HL-60/S4 treated with retinoic acid at 250 ng/mL for 4 days and 3 days (cell line): ENCODE data around the gene SNRNP35.
"Not testable (repeated sequence)": the region's sequence is repeated elsewhere in the genome, so short reads cannot be mapped to it uniquely, and the experiment has no call there.

Source experiments
- in situ Hi-C: fragments of 300-500 bp; cut with MboI; formaldehyde crosslinking; loops from 2 replicates; pipeline ENCODE4 v1.7.0; 2022; ENCODE audit warnings: low sequenced_read_pairs

The SNRNP35 gene

GRCh38 chr12:123488539-123489230 lies 30.7 kb downstream of the SNRNP35 start:
- in situ Hi-C loops: no loop called here

GRCh38 chr12:123489580-123489979 lies 31.6 kb downstream of the SNRNP35 start:
- in situ Hi-C loops: no loop called here

GRCh38 chr12:123490089-123490488 lies 32.1 kb downstream of the SNRNP35 start:
- in situ Hi-C loops: no loop called here

- in situ Hi-C loops: no loop called here
Measured at GRCh38 chr12:123491056-123491455, 33.1 kb downstream of the SNRNP35 start.

- in situ Hi-C loops: no loop called here
Measured at GRCh38 chr12:123491481-123491880, 33.5 kb downstream of the SNRNP35 start.

GRCh38 chr12:123492339-123493039 lies 34.5 kb downstream of the SNRNP35 start:
- in situ Hi-C loops: not testable (repeated sequence)

- in situ Hi-C loops: no loop called here
Measured at GRCh38 chr12:123494124-123494851, 36.3 kb downstream of the SNRNP35 start.

GRCh38 chr12:123497065-123497464 lies 39.1 kb downstream of the SNRNP35 start:
- in situ Hi-C loops: no loop called here

GRCh38 chr12:123498126-123498825 lies 40.3 kb downstream of the SNRNP35 start:
- in situ Hi-C loops: no loop called here

GRCh38 chr12:123499332-123499731 lies 41.4 kb downstream of the SNRNP35 start:
- in situ Hi-C loops: no loop called here

- in situ Hi-C loops: no loop called here
Measured at GRCh38 chr12:123502163-123502704, 44.3 kb downstream of the SNRNP35 start.

- in situ Hi-C loops: no loop called here
Measured at GRCh38 chr12:123506059-123506842, 48.3 kb downstream of the SNRNP35 start.

- in situ Hi-C loops: no loop called here
Measured at GRCh38 chr12:123506843-123507236, 48.9 kb downstream of the SNRNP35 start.

GRCh38 chr12:123512838-123513665 lies 55.1 kb downstream of the SNRNP35 start:
- in situ Hi-C loops: no loop called here

- in situ Hi-C loops: no loop called here
Measured at GRCh38 chr12:123513805-123514204, 55.9 kb downstream of the SNRNP35 start.

GRCh38 chr12:123514582-123515221 lies 56.8 kb downstream of the SNRNP35 start:
- in situ Hi-C loops: not testable (repeated sequence)

GRCh38 chr12:123516216-123516780 lies 58.4 kb downstream of the SNRNP35 start:
- in situ Hi-C loops: no loop called here
